PFSK-1 (cell line): ENCODE data around the gene ABCB8.

Source experiments
- FOXP2 ChIP-seq: optimal IDR thresholded peaks from 2 replicates; pipeline ENCODE3; 2011; ENCODE audit warnings: borderline replicate concordance, control low read depth, inconsistent platforms; ENCODE audit not compliant: insufficient read depth; ENCODE audit errors: extremely low read length, extremely low read depth
- POLR2AphosphoS5 ChIP-seq: IDR thresholded peaks from 2 replicates; pipeline ENCODE4 v1.6.1; 2012; ENCODE audit warnings: low read depth, mild to moderate bottlenecking, control low read depth, low read length, moderate library complexity
- REST ChIP-seq, 2 experiments: IDR thresholded peaks; 2 replicates each; pipeline versions ENCODE4 v1.6.1 to v1.8.0; 2011 to 2012; ENCODE audit warnings: low read depth in 2 of 2, low read length in 2 of 2, control low read depth in 1 of 2, inconsistent platforms in 1 of 2, mild to moderate bottlenecking in 1 of 2, moderate library complexity in 1 of 2; ENCODE audit not compliant: insufficient read depth in 1 of 2
- SIN3A ChIP-seq: IDR thresholded peaks from 2 replicates; pipeline ENCODE4 v1.6.1; 2012; ENCODE audit warnings: mild to moderate bottlenecking, low read length, moderate library complexity, borderline replicate concordance; ENCODE audit not compliant: insufficient read depth
- TAF1 ChIP-seq: IDR thresholded peaks from 2 replicates; pipeline ENCODE4 v1.6.1; 2012; ENCODE audit warnings: low read length, control low read depth, borderline replicate concordance; ENCODE audit not compliant: insufficient read depth

Gene ABCB8

GRCh38 chr7:151076863-151077704 lies 48.8 kb downstream of the ABCB8 start:
- no peak for TF ChIP-seq SIN3A
- TF ChIP-seq POLR2AphosphoS5: peak; percentile 54; the same call in 1 of the 2 replicates
- TF ChIP-seq FOXP2: no peak

DNA sequence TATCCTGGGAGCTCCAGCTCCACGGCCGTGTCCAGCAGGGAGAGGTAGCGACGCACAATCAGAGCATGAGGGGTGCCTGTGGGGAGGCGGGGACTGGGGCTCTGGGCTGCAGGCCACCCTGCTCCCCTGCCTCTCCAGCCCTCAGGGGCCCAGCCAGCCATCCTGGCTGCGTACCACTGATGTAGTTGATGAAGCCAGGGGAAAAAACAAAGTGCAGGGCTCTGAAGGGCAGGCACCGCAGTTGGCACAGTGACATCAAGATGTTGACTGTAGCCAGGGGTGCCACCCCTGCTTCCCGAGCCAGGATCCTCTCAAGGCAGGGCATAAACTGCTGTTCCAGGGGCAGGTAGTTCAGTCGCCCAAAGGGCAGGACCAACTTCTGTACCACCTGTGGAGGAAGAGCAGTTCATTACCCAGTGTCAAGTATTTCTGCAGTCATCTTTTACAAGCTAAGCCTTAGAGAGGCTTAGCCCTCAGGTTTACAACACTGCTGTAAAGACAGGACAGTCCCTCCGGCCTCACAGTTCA lies 49.5 kb downstream of the ABCB8 start:
- TF ChIP-seq POLR2AphosphoS5 (0 out of 2 replicates have a peak, but pooled peaks have one; percentile 15), REST (IDR thresholded peaks at IDR 0.05; ENCODE audit: insufficient read depth in 1 of 2, low read depth in 2 of 2, low read length in 2 of 2) (no peak), TAF1 (no peak), FOXP2 (no peak), SIN3A (no peak)

DNA sequence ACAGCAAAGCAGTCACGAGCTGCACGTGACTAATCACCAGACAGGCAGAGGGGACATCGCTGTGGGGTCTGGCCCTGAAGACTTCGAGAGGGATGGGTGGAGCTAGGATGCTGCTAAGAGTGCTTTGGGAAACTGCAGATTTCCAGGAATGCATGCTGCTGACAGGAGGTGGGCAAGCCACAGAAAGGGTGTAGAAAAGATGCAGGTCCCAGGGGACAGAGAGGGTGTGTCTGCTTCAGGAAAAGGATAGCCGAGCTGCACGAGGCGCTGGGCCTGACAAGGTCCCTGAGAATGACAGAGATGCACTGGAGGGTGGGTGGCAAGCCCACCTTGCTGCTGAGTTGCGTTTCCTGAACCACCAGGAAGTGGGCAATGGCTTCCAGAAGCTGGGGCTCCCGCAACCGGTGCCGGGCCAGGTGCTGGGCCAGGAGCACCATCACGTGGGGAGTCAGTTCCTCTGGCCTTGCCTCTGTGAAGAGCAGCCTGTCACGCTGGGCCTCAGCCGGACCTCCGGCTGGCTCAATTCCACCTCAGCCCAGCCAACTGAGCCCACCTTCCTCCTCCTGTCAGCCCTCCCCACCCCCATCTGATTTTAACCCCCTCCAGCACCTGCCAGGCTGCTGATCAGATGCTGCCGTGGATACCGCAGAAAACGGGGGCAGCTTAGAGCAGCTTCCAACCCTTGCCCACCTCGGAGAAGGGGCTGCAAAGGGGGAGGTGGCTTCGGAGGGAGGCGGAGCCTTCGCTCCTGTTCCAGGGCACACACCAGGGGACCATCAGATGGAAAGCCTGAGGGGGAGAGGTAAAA lies 50.2 kb downstream of the ABCB8 start:
- TF ChIP-seq REST (IDR thresholded peaks at IDR 0.05; ENCODE audit: insufficient read depth in 1 of 2, low read depth in 2 of 2, low read length in 2 of 2) (no peak), FOXP2 (no peak), POLR2AphosphoS5 (no peak; the same call in none of the 2 replicates), TAF1 (no peak), SIN3A (no peak)

GRCh38 chr7:151079199-151079910 lies 51.1 kb downstream of the ABCB8 start:
- no peak for TF ChIP-seq TAF1
- TF ChIP-seq FOXP2: no peak
- no peak for TF ChIP-seq SIN3A
- no peak for TF ChIP-seq REST (IDR thresholded peaks at IDR 0.05; ENCODE audit: insufficient read depth in 1 of 2, low read depth in 2 of 2, low read length in 2 of 2)
- no peak; the same call in 1 of the 2 replicates for TF ChIP-seq POLR2AphosphoS5

DNA sequence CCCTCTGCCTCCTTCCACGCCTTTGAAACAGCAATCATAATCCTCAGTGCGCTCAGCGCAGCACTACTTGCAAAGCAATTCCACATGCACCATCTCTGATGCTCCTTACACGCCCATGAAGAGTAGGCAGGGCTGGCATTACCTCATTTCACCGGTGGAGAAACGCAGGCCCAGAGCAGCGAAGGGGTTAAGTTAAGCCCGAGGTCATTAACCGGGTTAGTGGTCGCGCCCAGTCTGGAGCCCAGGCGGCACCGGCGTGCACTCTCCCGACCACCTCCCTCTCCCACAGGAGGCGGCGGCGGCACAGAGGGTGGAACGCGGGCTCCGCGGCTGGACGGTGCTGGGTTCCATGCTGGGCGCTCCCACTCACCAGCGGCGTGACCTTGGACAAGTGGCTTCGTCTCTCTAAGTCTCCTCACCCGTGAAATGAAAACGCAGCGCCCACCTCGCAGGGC lies 51.8 kb downstream of the ABCB8 start:
- TF ChIP-seq TAF1 (no peak; the same call in 1 of the 2 replicates), REST (IDR thresholded peaks at IDR 0.05; ENCODE audit: insufficient read depth in 1 of 2, low read depth in 2 of 2, low read length in 2 of 2) (no peak), FOXP2 (no peak), SIN3A (peak; percentile 41; the same call in 1 of the 2 replicates), POLR2AphosphoS5 (no peak)
